Neuron (in vitro differentiated cells): ENCODE results near the gene IL20RB.
"Not testable (repeated sequence)": the region's sequence is repeated elsewhere in the genome, so short reads cannot be mapped to it uniquely, and the experiment has no call there.

Experiments used
- H2AFZ ChIP-seq: one replicate; pipeline ENCODE4 v1.6.1; 2013; ENCODE audit warnings: low read depth, mild to moderate bottlenecking, inconsistent platforms, low read length, moderate library complexity
- H3K27me3 ChIP-seq: one replicate; pipeline ENCODE4 v1.6.1; 2013; ENCODE audit warnings: low read length; ENCODE audit not compliant: insufficient read depth
- H3K36me3 ChIP-seq: one replicate; pipeline ENCODE4 v1.6.1; 2013; ENCODE audit warnings: low read length; ENCODE audit not compliant: insufficient read depth
- H3K4me1 ChIP-seq: one replicate; pipeline ENCODE4 v1.6.1; 2013; ENCODE audit warnings: low read length; ENCODE audit not compliant: insufficient read depth
- H3K4me3 ChIP-seq: 2 replicates; pipeline ENCODE4 v1.5.1; 2013; ENCODE audit warnings: mild to moderate bottlenecking, low read length, moderate library complexity
- H3K9me3 ChIP-seq: one replicate; pipeline ENCODE4 v1.6.1; 2013; ENCODE audit warnings: low read length

The IL20RB gene

DNA sequence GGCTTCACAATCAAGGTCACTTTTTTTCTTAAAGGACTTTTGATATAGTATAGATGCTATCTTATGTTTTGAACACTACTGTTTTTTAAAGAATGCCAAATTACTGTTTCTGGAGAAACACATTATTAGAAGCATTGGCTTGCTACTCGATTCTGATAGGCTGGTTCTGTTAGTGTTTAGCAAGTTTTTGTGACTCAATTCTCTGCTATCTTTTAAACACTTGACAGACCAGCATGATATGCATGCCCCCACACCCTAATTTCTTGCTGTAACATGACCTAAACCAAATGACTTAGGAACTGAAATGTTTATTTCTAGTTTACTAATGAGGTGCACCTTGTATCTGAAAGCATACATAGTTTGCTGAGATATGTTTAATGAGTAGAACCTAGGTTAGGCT is 5.5 kb upstream of the IL20RB start:
- Histone ChIP-seq H2AFZ (no peak overlapping the region), H3K9me3 (no peaks in the 10 kb centered on the region), H3K36me3 (peaks cover 3% of the 10 kb centered on the region), H3K4me3 (no peak overlapping the region), H3K27me3 (no peaks in the 10 kb centered on the region), H3K4me1 (no peaks in the 10 kb centered on the region)

- H3K4me3 ChIP-seq = no peak overlapping the region
- no peak overlapping the region for H2AFZ ChIP-seq
- H3K9me3 ChIP-seq = no peaks in the 10 kb centered on the region
- H3K36me3 ChIP-seq = no peaks in the 10 kb centered on the region
- no peaks in the 10 kb centered on the region for H3K27me3 ChIP-seq
- no peaks in the 10 kb centered on the region for H3K4me1 ChIP-seq
These were observed 3.5 kb upstream of the IL20RB start for GRCh38 chr3:136954251-136954650.

- Histone ChIP-seq H3K4me3 (no peak overlapping the region), H3K27me3 (no peaks in the 10 kb centered on the region), H2AFZ (no peak overlapping the region), H3K36me3 (no peaks in the 10 kb centered on the region), H3K9me3 (no peaks in the 10 kb centered on the region), H3K4me1 (no peaks in the 10 kb centered on the region)
These were observed 2.6 kb upstream of the IL20RB start for GRCh38 chr3:136954980-136955780.

- Histone ChIP-seq H3K4me1 (no peaks in the 10 kb centered on the region), H3K9me3 (no peaks in the 10 kb centered on the region), H3K27me3 (no peaks in the 10 kb centered on the region), H2AFZ (no peak overlapping the region), H3K4me3 (no peak overlapping the region), H3K36me3 (no peaks in the 10 kb centered on the region)
These were observed 2.0 kb upstream of the IL20RB start for GRCh38 chr3:136955813-136956212.

- Histone ChIP-seq H3K27me3 (no peaks in the 10 kb centered on the region), H3K4me1 (no peaks in the 10 kb centered on the region), H3K4me3 (no peak overlapping the region), H3K36me3 (no peaks in the 10 kb centered on the region), H3K9me3 (no peaks in the 10 kb centered on the region), H2AFZ (no peak overlapping the region)
These were observed 812 bp upstream of the IL20RB start for GRCh38 chr3:136956971-136957370.

- Histone ChIP-seq H3K4me3 (no peak overlapping the region), H3K27me3 (no peaks in the 10 kb centered on the region), H3K36me3 (no peaks in the 10 kb centered on the region), H3K4me1 (no peaks in the 10 kb centered on the region), H3K9me3 (no peaks in the 10 kb centered on the region), H2AFZ (no peak overlapping the region)
These were observed 1.2 kb downstream of the IL20RB start for GRCh38 chr3:136958939-136959338.

DNA sequence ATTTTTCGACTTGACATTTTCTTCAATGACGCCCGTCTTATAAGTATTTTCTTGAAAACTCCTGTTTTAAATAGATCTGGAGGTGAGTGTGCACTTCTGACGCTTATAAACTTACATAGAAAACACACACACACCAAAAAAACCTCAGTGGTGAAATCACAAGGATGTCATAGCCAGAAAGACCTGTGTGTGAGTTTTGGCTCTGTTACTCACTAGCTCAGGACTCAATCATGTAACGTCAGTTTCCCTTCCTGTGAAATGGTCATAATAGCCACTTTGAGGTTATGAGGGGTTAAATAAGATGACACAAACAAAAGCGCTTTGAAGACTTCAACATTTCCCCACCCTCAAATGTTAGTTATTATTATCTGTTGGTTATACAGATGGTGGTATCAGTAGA is 1.8 kb downstream of the IL20RB start:
- Histone ChIP-seq H3K4me3 (no peak overlapping the region), H2AFZ (no peak overlapping the region), H3K36me3 (no peaks in the 10 kb centered on the region), H3K9me3 (no peaks in the 10 kb centered on the region), H3K4me1 (no peaks in the 10 kb centered on the region), H3K27me3 (no peaks in the 10 kb centered on the region)

DNA sequence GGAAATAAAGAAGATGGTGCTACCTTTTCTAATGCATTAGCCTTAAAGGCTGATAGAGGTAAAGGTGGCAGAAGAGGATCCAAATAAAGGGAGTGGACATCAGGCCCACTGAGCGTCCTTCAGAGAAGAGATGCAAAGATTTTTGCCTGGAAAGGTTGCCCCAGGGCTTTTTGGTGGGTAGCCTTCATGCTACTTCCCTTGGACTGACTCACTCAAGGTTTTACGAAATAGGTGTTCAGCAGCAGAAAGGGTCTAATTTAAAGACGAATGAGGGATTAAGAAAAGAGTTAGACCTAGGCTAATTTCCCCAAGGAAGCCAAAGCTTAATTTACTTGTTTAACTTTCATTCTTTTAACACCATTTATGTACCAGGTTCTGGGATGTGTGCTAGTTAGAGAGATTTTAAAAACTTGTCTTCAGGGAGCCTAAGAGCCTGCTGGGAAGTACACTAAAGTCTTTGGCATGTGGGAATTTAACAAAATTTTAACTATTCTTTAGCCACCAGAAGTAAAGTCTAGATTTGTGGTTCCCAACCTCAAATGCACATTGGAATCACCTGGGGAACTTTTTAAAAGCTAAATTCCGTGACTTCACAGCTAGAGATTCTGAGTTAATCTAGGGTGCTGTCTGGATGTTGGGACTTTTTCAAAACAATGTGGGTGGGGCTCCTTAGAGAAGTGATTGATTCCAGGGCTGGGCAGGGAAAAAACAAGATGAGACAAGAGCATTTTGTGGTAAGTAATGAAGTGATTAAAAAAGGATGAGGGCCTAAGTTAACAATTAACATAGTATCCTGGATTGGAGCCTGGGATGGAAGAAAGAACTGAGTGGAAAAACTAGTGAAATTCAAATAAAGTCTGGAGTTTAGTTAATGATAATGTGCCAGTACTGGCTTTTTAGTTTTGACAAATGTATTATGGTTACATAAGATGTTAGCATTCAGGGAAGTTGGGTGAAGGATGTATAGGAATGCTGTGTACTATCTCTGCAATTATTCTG is 3.4 kb downstream of the IL20RB start:
- Histone ChIP-seq H3K9me3 (no peaks in the 10 kb centered on the region), H3K36me3 (no peaks in the 10 kb centered on the region), H3K4me1 (no peaks in the 10 kb centered on the region), H3K4me3 (no peak overlapping the region), H2AFZ (no peak overlapping the region), H3K27me3 (no peaks in the 10 kb centered on the region)

GRCh38 chr3:136962927-136963326 is 5.1 kb downstream of the IL20RB start:
- H3K4me1 ChIP-seq = no peaks in the 10 kb centered on the region
- H3K4me3 ChIP-seq = no peak overlapping the region
- no peaks in the 10 kb centered on the region for H3K36me3 ChIP-seq
- no peaks in the 10 kb centered on the region for H3K9me3 ChIP-seq
- H2AFZ ChIP-seq = no peak overlapping the region
- no peaks in the 10 kb centered on the region for H3K27me3 ChIP-seq

GRCh38 chr3:136969539-136969938 is 11.8 kb downstream of the IL20RB start:
- not testable (repeated sequence) for H3K9me3 ChIP-seq, H3K4me1 ChIP-seq, H3K4me3 ChIP-seq, H2AFZ ChIP-seq, H3K27me3 ChIP-seq, H3K36me3 ChIP-seq

- Histone ChIP-seq H3K4me3 (no peak overlapping the region), H3K27me3 (no peaks in the 10 kb centered on the region), H3K4me1 (no peaks in the 10 kb centered on the region), H3K36me3 (no peaks in the 10 kb centered on the region), H2AFZ (no peak overlapping the region), H3K9me3 (peaks cover 3% of the 10 kb centered on the region)
These were observed 15.6 kb downstream of the IL20RB start for GRCh38 chr3:136973352-136973751.

DNA sequence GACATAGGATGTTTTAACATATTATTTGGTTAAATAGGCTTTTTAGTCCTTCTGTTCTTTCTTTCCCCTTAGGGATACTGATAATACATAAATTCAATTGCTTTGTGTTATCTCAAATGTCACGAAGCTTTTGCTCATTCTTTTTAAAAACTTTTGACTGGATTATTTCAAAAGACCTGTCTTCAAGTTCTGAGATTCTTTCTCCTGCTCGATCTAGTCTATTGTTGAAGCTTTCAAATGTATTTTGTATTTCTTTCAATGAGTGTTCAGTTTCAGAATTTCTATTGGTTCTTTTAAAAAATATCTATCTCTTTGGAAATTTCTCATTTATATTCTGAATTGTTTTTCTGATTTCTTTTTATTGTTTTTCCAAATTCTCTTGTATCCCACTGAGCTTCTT is 16.9 kb downstream of the IL20RB start:
- Histone ChIP-seq H2AFZ (no peak overlapping the region), H3K4me1 (no peaks in the 10 kb centered on the region), H3K9me3 (peaks cover 3% of the 10 kb centered on the region), H3K36me3 (no peaks in the 10 kb centered on the region), H3K4me3 (no peak overlapping the region), H3K27me3 (no peaks in the 10 kb centered on the region)

DNA sequence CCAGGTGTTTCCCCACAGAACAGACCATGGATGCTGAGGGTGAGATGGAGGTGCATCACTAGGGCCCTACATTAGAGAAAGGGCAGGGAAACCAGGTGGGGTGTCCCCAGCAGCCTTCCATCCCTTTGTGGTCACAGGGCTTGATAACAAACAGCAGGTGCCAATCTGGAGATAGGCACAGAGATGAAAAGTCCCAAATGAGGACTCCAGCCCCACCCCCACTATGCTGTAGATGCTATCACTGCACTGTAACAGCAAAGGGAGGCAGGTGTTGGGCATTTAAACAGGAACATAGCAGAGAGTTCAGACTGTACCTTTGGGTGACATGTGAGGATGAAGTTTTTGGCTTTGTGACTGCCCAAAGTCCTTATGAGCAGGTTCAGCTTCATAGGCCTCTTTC is 21.4 kb downstream of the IL20RB start:
- no peak overlapping the region for H2AFZ ChIP-seq
- H3K4me1 ChIP-seq = no peaks in the 10 kb centered on the region
- no peaks in the 10 kb centered on the region for H3K36me3 ChIP-seq
- no peaks in the 10 kb centered on the region for H3K27me3 ChIP-seq
- H3K9me3 ChIP-seq = peaks cover 3% of the 10 kb centered on the region
- no peak overlapping the region for H3K4me3 ChIP-seq
